Suprapubic skin (tissue), 4 donors: ENCODE results near the gene GNAI3. TPM values are rescaled to one million over a fixed set of nuclear protein-coding genes. Genes with fewer than 3 reads are reported as not detected.

Source experiments
- DNase-seq, 2 donors: peaks; one replicate each; pipeline ENCODE4 v3.0.0-alpha.2; 2019; ENCODE audit warnings: low spot score in 2 of 2
- H3K27ac ChIP-seq: fragments of 200-600 bp; sonication (generic); one replicate; pipeline ENCODE4 v1.5.1; 2019
- H3K27me3 ChIP-seq: fragments of 200-600 bp; sonication (generic); one replicate; pipeline ENCODE4 v1.5.1; 2019
- H3K36me3 ChIP-seq: fragments of 200-600 bp; sonication (generic); one replicate; pipeline ENCODE4 v1.5.1; 2019
- H3K4me1 ChIP-seq: fragments of 200-600 bp; sonication (generic); one replicate; pipeline ENCODE4 v1.5.1; 2019
- H3K4me3 ChIP-seq: fragments of 200-600 bp; sonication (generic); one replicate; pipeline ENCODE4 v1.5.1; 2019; ENCODE audit warnings: mild to moderate bottlenecking
- H3K9me3 ChIP-seq: fragments of 200-600 bp; sonication (generic); one replicate; pipeline ENCODE4 v1.5.1; 2019
- EP300 ChIP-seq: sonication (generic); formaldehyde crosslinking; IDR thresholded peaks from one replicate; pipeline ENCODE4 v1.6.1; 2017; ENCODE audit warnings: antibody characterized with exemption
- POLR2A ChIP-seq, 2 donors: fragments of 450-650 bp; IDR thresholded peaks; one replicate each; pipeline ENCODE4 v1.6.1; 2017; ENCODE audit warnings: antibody characterized with exemption in 2 of 2, mild to moderate bottlenecking in 2 of 2, moderate library complexity in 2 of 2
- POLR2AphosphoS5 ChIP-seq, 3 donors: sonication (generic); formaldehyde crosslinking; IDR thresholded peaks; one replicate each; pipeline ENCODE4 v1.6.1; 2017; ENCODE audit warnings: antibody characterized with exemption in 3 of 3
- WGBS: methylation state at CpG from one replicate; pipeline ENCODE4 v1.1.5; 2018; 5-methylcytosine and 5-hydroxymethylcytosine counted together
- total RNA-seq, 4 donors: library from RNA; depleted of rRNA; stranded (reverse); fragments of >200 nt; gene quantifications; one replicate each; pipeline ENCODE4 v1.1.0, GENCODE V29; 2016
- TF ChIP-seq, protein P1 (sequence below), 2 donors: fragments of 200-600 bp in 1 of 2; fragments of 450-650 bp in 1 of 2; sonication (generic) in 1 of 2; IDR thresholded peaks; one replicate each; pipeline ENCODE4 v1.5.1; 2016 to 2019; ENCODE audit warnings: antibody characterized with exemption in 2 of 2, mild to moderate bottlenecking in 1 of 2, moderate library complexity in 1 of 2

The GNAI3 gene
- total RNA-seq, 4 donors from 2014 or later, result 6.7 to 11.1 (median 9.5) TPM

GRCh38 chr1:109631513-109632505, 83.4 kb downstream of the GNAI3 start:
- no peak for TF ChIP-seq EP300
- no peak for TF ChIP-seq POLR2AphosphoS5 (IDR thresholded peaks at IDR 0.05)
- TF ChIP-seq, protein P1, sequence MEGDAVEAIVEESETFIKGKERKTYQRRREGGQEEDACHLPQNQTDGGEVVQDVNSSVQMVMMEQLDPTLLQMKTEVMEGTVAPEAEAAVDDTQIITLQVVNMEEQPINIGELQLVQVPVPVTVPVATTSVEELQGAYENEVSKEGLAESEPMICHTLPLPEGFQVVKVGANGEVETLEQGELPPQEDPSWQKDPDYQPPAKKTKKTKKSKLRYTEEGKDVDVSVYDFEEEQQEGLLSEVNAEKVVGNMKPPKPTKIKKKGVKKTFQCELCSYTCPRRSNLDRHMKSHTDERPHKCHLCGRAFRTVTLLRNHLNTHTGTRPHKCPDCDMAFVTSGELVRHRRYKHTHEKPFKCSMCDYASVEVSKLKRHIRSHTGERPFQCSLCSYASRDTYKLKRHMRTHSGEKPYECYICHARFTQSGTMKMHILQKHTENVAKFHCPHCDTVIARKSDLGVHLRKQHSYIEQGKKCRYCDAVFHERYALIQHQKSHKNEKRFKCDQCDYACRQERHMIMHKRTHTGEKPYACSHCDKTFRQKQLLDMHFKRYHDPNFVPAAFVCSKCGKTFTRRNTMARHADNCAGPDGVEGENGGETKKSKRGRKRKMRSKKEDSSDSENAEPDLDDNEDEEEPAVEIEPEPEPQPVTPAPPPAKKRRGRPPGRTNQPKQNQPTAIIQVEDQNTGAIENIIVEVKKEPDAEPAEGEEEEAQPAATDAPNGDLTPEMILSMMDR (IDR thresholded peaks at IDR 0.05), result no peak
- TF ChIP-seq POLR2A (IDR thresholded peaks at IDR 0.05), result no peak
- peak in 1 of 2 donors; percentile 76 for DNase-seq
- no peak overlapping the region for H3K27ac ChIP-seq
- 65% methylated on average over 7 of the region's 16 CpGs for WGBS
- H3K4me1 ChIP-seq, result peaks cover 35% of the 10 kb centered on the region
- H3K4me3 ChIP-seq, result no peak overlapping the region
- H3K9me3 ChIP-seq, result no peaks in the 10 kb centered on the region
- no peaks in the 10 kb centered on the region for H3K27me3 ChIP-seq
- peaks cover 45% of the 10 kb centered on the region for H3K36me3 ChIP-seq

- no peaks in the 10 kb centered on the region for H3K27me3 ChIP-seq
- DNase-seq, result peak in 1 of 2 donors; percentile 57
- peaks cover 35% of the 10 kb centered on the region for H3K36me3 ChIP-seq
- 46% methylated on average over 4 of the region's 5 CpGs for WGBS
- H3K4me1 ChIP-seq, result peaks cover 35% of the 10 kb centered on the region
- no peak overlapping the region for H3K4me3 ChIP-seq
- no peaks in the 10 kb centered on the region for H3K9me3 ChIP-seq
- TF ChIP-seq EP300 (no peak), POLR2A (IDR thresholded peaks at IDR 0.05) (no peak)
- TF ChIP-seq, protein P1 (IDR thresholded peaks at IDR 0.05), result no peak
- no peak overlapping the region for H3K27ac ChIP-seq
Measured at GRCh38 chr1:109632671-109633346, 84.4 kb downstream of the GNAI3 start.

DNA sequence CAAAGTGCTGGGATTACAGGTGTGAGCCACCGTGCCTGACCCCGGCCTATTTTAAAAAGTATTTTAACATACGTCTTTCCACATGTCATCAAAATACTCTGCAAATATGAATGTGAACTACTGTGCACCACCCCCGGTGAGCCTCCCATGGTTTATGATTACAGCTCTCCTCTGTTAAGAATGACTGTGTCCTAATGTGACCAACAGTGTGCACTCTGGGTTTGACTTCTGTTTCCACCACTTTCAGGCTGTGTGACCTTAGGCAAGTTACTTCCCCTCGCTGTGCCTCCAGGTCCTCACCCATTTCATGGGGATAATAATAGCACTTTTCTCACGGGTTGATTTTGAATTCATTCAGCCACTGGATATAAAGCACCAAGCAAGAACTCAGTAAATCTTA, 85.9 kb downstream of the GNAI3 start:
- DNase-seq, result peak in 1 of 2 donors; percentile 41
- peaks cover 20% of the 10 kb centered on the region for H3K36me3 ChIP-seq
- WGBS, result 82% methylated on average over 6 of the region's 6 CpGs
- peaks cover 35% of the 10 kb centered on the region for H3K4me1 ChIP-seq
- H3K9me3 ChIP-seq, result no peaks in the 10 kb centered on the region
- H3K27me3 ChIP-seq, result no peaks in the 10 kb centered on the region
- no peak overlapping the region for H3K4me3 ChIP-seq
- H3K27ac ChIP-seq, result no peak overlapping the region
- no peak for TF ChIP-seq EP300
- TF ChIP-seq, protein P1 (IDR thresholded peaks at IDR 0.05), result no peak
- no peak for TF ChIP-seq POLR2AphosphoS5 (IDR thresholded peaks at IDR 0.05)
- TF ChIP-seq POLR2A (IDR thresholded peaks at IDR 0.05), result no peak

DNA sequence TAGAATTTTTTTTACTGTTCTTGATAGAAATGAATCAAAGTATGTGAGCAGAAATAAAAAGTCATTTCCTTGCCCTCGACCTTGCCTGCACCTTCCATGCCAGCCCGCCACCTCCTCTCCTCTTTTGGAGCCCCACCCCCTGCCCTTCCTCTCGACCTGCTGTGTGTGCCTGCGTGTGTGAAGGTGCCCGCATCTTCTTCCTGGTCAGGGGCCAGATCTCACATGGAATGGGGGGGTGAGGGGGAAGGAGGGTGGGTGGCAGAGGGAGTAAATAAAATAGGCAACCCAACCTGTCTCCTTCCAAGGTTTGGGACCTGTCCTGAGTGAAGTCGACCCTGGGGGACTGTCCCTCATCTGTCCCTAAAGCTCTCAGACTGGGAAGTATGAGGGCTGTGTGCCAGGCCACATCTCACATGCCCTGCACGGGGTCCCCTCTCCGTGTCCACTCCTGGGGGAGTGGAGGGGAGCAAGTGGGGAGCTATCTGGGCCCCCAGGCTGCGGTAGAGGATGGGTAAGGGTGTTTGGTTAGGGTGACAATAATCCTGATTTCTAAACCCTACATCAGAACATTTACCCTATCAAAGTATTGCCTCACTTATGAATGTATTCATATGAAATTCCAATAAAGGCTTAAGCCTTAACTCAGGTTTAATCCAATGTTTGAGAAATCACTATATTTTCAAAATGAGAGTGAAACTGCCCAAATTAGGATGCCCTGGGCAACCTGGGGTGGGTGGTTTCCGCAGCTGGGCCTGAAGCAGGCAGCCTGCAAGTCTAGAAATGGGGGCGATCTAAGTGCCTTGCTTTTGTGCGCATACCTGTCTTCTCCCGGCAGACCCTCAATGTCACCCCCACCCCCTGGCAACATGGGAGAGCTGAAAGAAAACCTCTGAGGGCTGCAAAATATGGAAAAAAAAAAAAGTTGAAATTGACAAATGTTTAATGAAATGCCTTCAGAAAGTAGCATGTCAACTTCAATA, 86.6 kb downstream of the GNAI3 start:
- H3K27ac ChIP-seq, result no peak overlapping the region
- no peak overlapping the region for H3K4me3 ChIP-seq
- peaks cover 35% of the 10 kb centered on the region for H3K4me1 ChIP-seq
- WGBS, result 58% methylated on average over 13 of the region's 13 CpGs
- no peaks in the 10 kb centered on the region for H3K27me3 ChIP-seq
- H3K36me3 ChIP-seq, result peaks cover 12% of the 10 kb centered on the region
- no peak for TF ChIP-seq POLR2A (IDR thresholded peaks at IDR 0.05)
- no peak for TF ChIP-seq EP300
- TF ChIP-seq, protein P1 (IDR thresholded peaks at IDR 0.05), result no peak
- no peak for TF ChIP-seq POLR2AphosphoS5 (IDR thresholded peaks at IDR 0.05)
- peak in 1 of 2 donors; percentile 58 for DNase-seq
- no peaks in the 10 kb centered on the region for H3K9me3 ChIP-seq
